ENCODE results near the gene NRXN3.
"Not testable (repeated sequence)": the region's sequence is repeated elsewhere in the genome, so short reads cannot be mapped to it uniquely, and the experiment has no call there.

NRXN3 gene

GRCh38 chr14:78398216-78398615 is 228.0 kb downstream of the NRXN3 start:
- Histone ChIP-seq H3K27me3 (ENCODE audit: low read depth) (no peaks in the 10 kb centered on the region), H3K4me3 (no peak overlapping the region), H3K9me3 (no peaks in the 10 kb centered on the region), H3K36me3 (replicated peaks) (no peaks in the 10 kb centered on the region), H3K4me1 (no peaks in the 10 kb centered on the region)
- no peak for DNase-seq (ENCODE audit: low spot score in 2 of 2)
- in situ Hi-C loops (cut with MboI; ENCODE audit: low sequenced_read_pairs) = no loop called here

- no peaks in the 10 kb centered on the region for H3K4me1 ChIP-seq
- H3K9me3 ChIP-seq = no peaks in the 10 kb centered on the region
- no peaks in the 10 kb centered on the region for H3K36me3 ChIP-seq (replicated peaks)
- in situ Hi-C loops (cut with MboI; ENCODE audit: low sequenced_read_pairs) = no loop called here
- no peaks in the 10 kb centered on the region for H3K27me3 ChIP-seq (ENCODE audit: low read depth)
- peak in 1 of 2 experiments; percentile 39 for DNase-seq (ENCODE audit: low spot score in 2 of 2)
- H3K4me3 ChIP-seq = no peak overlapping the region
Measured at GRCh38 chr14:78399316-78399889, 229.2 kb downstream of the NRXN3 start.

- Histone ChIP-seq H3K4me1 (no peaks in the 10 kb centered on the region), H3K36me3 (replicated peaks) (no peaks in the 10 kb centered on the region), H3K27me3 (ENCODE audit: low read depth) (peaks cover 5% of the 10 kb centered on the region; the same call in 1 of the 2 replicates), H3K4me3 (no peak overlapping the region), H3K9me3 (no peaks in the 10 kb centered on the region)
- no peak for DNase-seq (ENCODE audit: low spot score in 2 of 2)
- in situ Hi-C loops (cut with MboI; ENCODE audit: low sequenced_read_pairs) = no loop called here
Measured at GRCh38 chr14:78401866-78402265, 231.7 kb downstream of the NRXN3 start.

- Histone ChIP-seq H3K4me1 (no peaks in the 10 kb centered on the region), H3K4me3 (no peak overlapping the region), H3K9me3 (no peaks in the 10 kb centered on the region), H3K36me3 (replicated peaks) (no peaks in the 10 kb centered on the region), H3K27me3 (ENCODE audit: low read depth) (peaks cover 5% of the 10 kb centered on the region; the same call in 1 of the 2 replicates)
- in situ Hi-C loops (cut with MboI; ENCODE audit: low sequenced_read_pairs) = no loop called here
- no peak for DNase-seq (ENCODE audit: low spot score in 2 of 2)
Measured at GRCh38 chr14:78403278-78403815, 233.2 kb downstream of the NRXN3 start.

GRCh38 chr14:78405079-78405856 is 235.1 kb downstream of the NRXN3 start:
- Histone ChIP-seq H3K4me3 (no peak overlapping the region), H3K4me1 (no peaks in the 10 kb centered on the region), H3K9me3 (no peaks in the 10 kb centered on the region), H3K36me3 (replicated peaks) (no peaks in the 10 kb centered on the region), H3K27me3 (ENCODE audit: low read depth) (peaks cover 5% of the 10 kb centered on the region; the same call in 1 of the 2 replicates)
- no peak for DNase-seq (ENCODE audit: low spot score in 2 of 2)
- in situ Hi-C loops (cut with MboI; ENCODE audit: low sequenced_read_pairs) = no loop called here

- no peak overlapping the region for H3K4me3 ChIP-seq
- no peaks in the 10 kb centered on the region for H3K27me3 ChIP-seq (ENCODE audit: low read depth)
- no peaks in the 10 kb centered on the region for H3K4me1 ChIP-seq
- no peaks in the 10 kb centered on the region for H3K36me3 ChIP-seq (replicated peaks)
- no peak for DNase-seq (ENCODE audit: low spot score in 2 of 2)
- H3K9me3 ChIP-seq = no peaks in the 10 kb centered on the region
- in situ Hi-C loops (cut with MboI; ENCODE audit: low sequenced_read_pairs) = no loop called here
Measured at GRCh38 chr14:78412475-78412874, 242.3 kb downstream of the NRXN3 start.

- no peak for DNase-seq (ENCODE audit: low spot score in 2 of 2)
- no peaks in the 10 kb centered on the region for H3K36me3 ChIP-seq (replicated peaks)
- H3K27me3 ChIP-seq (ENCODE audit: low read depth) = no peaks in the 10 kb centered on the region
- no peak overlapping the region for H3K4me3 ChIP-seq
- H3K9me3 ChIP-seq = no peaks in the 10 kb centered on the region
- in situ Hi-C loops (cut with MboI; ENCODE audit: low sequenced_read_pairs) = no loop called here
- no peaks in the 10 kb centered on the region for H3K4me1 ChIP-seq
Measured at GRCh38 chr14:78414172-78414571, 244.0 kb downstream of the NRXN3 start.

- DNase-seq (ENCODE audit: low spot score in 2 of 2) = no peak
- in situ Hi-C loops (cut with MboI; ENCODE audit: low sequenced_read_pairs) = no loop called here
- H3K4me3 ChIP-seq = no peak overlapping the region
Measured at GRCh38 chr14:78417532-78417931, 247.4 kb downstream of the NRXN3 start.

GRCh38 chr14:78424311-78424710 is 254.1 kb downstream of the NRXN3 start:
- Histone ChIP-seq H3K36me3 (replicated peaks) (no peaks in the 10 kb centered on the region), H3K4me3 (no peak overlapping the region), H3K9me3 (no peaks in the 10 kb centered on the region), H3K27me3 (ENCODE audit: low read depth) (no peaks in the 10 kb centered on the region), H3K4me1 (no peaks in the 10 kb centered on the region)
- DNase-seq (ENCODE audit: low spot score in 2 of 2) = no peak
- in situ Hi-C loops (cut with MboI; ENCODE audit: low sequenced_read_pairs) = no loop called here

More at GRCh38 chr14:78417532-78417931, 247.4 kb downstream of the NRXN3 start:
- no peaks in the 10 kb centered on the region for H3K9me3 ChIP-seq
- no peaks in the 10 kb centered on the region for H3K36me3 ChIP-seq (replicated peaks)
- H3K4me1 ChIP-seq = no peaks in the 10 kb centered on the region
- no peaks in the 10 kb centered on the region for H3K27me3 ChIP-seq (ENCODE audit: low read depth)

GRCh38 chr14:78425330-78425729 is 255.2 kb downstream of the NRXN3 start:
- H3K4me1 ChIP-seq = no peaks in the 10 kb centered on the region
- no peak for DNase-seq (ENCODE audit: low spot score in 2 of 2)
- in situ Hi-C loops (cut with MboI; ENCODE audit: low sequenced_read_pairs) = no loop called here
- no peaks in the 10 kb centered on the region for H3K9me3 ChIP-seq
- no peaks in the 10 kb centered on the region for H3K36me3 ChIP-seq (replicated peaks)
- no peaks in the 10 kb centered on the region for H3K27me3 ChIP-seq (ENCODE audit: low read depth)
- H3K4me3 ChIP-seq = no peak overlapping the region

- no peaks in the 10 kb centered on the region for H3K9me3 ChIP-seq
- H3K36me3 ChIP-seq (replicated peaks) = no peaks in the 10 kb centered on the region
- no peak overlapping the region for H3K4me3 ChIP-seq
- in situ Hi-C loops (cut with MboI; ENCODE audit: low sequenced_read_pairs) = no loop called here
- H3K4me1 ChIP-seq = no peaks in the 10 kb centered on the region
- no peak for DNase-seq (ENCODE audit: low spot score in 2 of 2)
- H3K27me3 ChIP-seq (ENCODE audit: low read depth) = no peaks in the 10 kb centered on the region
Measured at GRCh38 chr14:78425782-78426181, 255.6 kb downstream of the NRXN3 start.

GRCh38 chr14:78432046-78432445 is 261.9 kb downstream of the NRXN3 start:
- H3K4me3 ChIP-seq = no peak overlapping the region
- no peaks in the 10 kb centered on the region for H3K4me1 ChIP-seq
- DNase-seq (ENCODE audit: low spot score in 2 of 2) = no peak
- no peaks in the 10 kb centered on the region for H3K27me3 ChIP-seq (ENCODE audit: low read depth)
- in situ Hi-C loops (cut with MboI; ENCODE audit: low sequenced_read_pairs) = no loop called here
- no peaks in the 10 kb centered on the region for H3K36me3 ChIP-seq (replicated peaks)
- H3K9me3 ChIP-seq = no peaks in the 10 kb centered on the region

- DNase-seq (ENCODE audit: low spot score in 2 of 2); in situ Hi-C loops (cut with MboI; ENCODE audit: low sequenced_read_pairs); H3K9me3 ChIP-seq; H3K4me3 ChIP-seq; H3K4me1 ChIP-seq; H3K36me3 ChIP-seq (replicated peaks); H3K27me3 ChIP-seq (ENCODE audit: low read depth): not testable (repeated sequence)
Measured at GRCh38 chr14:78437448-78437847, 267.3 kb downstream of the NRXN3 start.

- Histone ChIP-seq H3K4me3 (no peak overlapping the region), H3K4me1 (no peaks in the 10 kb centered on the region), H3K27me3 (ENCODE audit: low read depth) (no peaks in the 10 kb centered on the region), H3K9me3 (no peaks in the 10 kb centered on the region), H3K36me3 (replicated peaks) (no peaks in the 10 kb centered on the region)
- in situ Hi-C loops (cut with MboI; ENCODE audit: low sequenced_read_pairs) = no loop called here
- no peak for DNase-seq (ENCODE audit: low spot score in 2 of 2)
Measured at GRCh38 chr14:78440356-78440894, 270.3 kb downstream of the NRXN3 start.
